H1 (cell line): Measurements from ENCODE around the gene NXPH1. TPM values are rescaled to one million over a fixed set of nuclear protein-coding genes. Genes with fewer than 3 reads are reported as not detected.

ENCODE experiments used
- CTCF ChIA-PET: fragments of 300-600 bp; sonication (Branson Sonifier 250); formaldehyde crosslinking; loops from one replicate; lab custom pipeline; 2021; ENCODE audit not compliant: partially characterized antibody; lab: Charles Lee
- POLR2A ChIA-PET: fragments of 300-600 bp; sonication (Branson Sonifier 250); formaldehyde crosslinking; loops from one replicate; lab custom pipeline; 2021; ENCODE audit warnings: inconsistent platforms; ENCODE audit not compliant: partially characterized antibody; lab: Charles Lee
- DNase-seq, 2 experiments: peaks; one replicate each; pipeline versions ENCODE4 v3.0.0 to v3.0.0-alpha.2; 2010 to 2022; ENCODE audit warnings: low spot score in 2 of 2, low read depth in 1 of 2, mixed read lengths in 1 of 2
- FAIRE-seq: peaks from 2 replicates; lab custom pipeline; 2011; peaks lifted over from hg19 to GRCh38; lab: Jason Lieb, UNC
- H2AFZ ChIP-seq: 2 replicates; pipeline ENCODE4 v1.8.1; 2012; ENCODE audit warnings: low read length, inconsistent platforms
- H2AK5ac ChIP-seq: 2 replicates; pipeline ENCODE4 v1.6.1; 2013; ENCODE audit warnings: low read depth, low read length
- H2BK120ac ChIP-seq: replicated peaks from 2 replicates; pipeline ENCODE3; 2013; ENCODE audit warnings: low read depth, low read length, inconsistent platforms
- H2BK12ac ChIP-seq: 2 replicates; pipeline ENCODE4 v1.6.1; 2013; ENCODE audit warnings: low read depth, low read length
- H2BK15ac ChIP-seq: 2 replicates; pipeline ENCODE4 v1.6.1; 2013; ENCODE audit warnings: low read length
- H2BK20ac ChIP-seq: 2 replicates; pipeline ENCODE4 v1.6.1; 2013; ENCODE audit warnings: low read length
- H2BK5ac ChIP-seq: 2 replicates; pipeline ENCODE4 v1.6.1; 2013; ENCODE audit warnings: low read depth, low read length
- H3K14ac ChIP-seq: 2 replicates; pipeline ENCODE4 v1.6.1; 2013; ENCODE audit warnings: inconsistent platforms; ENCODE audit not compliant: insufficient read length
- H3K18ac ChIP-seq: 2 replicates; pipeline ENCODE4 v1.6.1; 2013; ENCODE audit warnings: low read length; ENCODE audit errors: extremely low read depth
- H3K23ac ChIP-seq: 2 replicates; pipeline ENCODE4 v1.6.1; 2013; ENCODE audit warnings: inconsistent platforms; ENCODE audit not compliant: insufficient read length
- H3K23me2 ChIP-seq: 2 replicates; pipeline ENCODE4 v1.6.1; 2013; ENCODE audit warnings: low read depth, low read length
- H3K27ac ChIP-seq: 2 replicates; pipeline ENCODE4 v1.6.1; 2011; ENCODE audit warnings: low read depth, low read length, inconsistent platforms
- H3K27me3 ChIP-seq, 4 experiments: replicated peaks in 1 of 4; 1 replicate in 1 of 4; 2 replicates in 3 of 4; pipeline versions ENCODE4 v1.6.1 to v1.8.1; 2011 to 2013; ENCODE audit warnings: low read length in 3 of 4, mild to moderate bottlenecking in 3 of 4, inconsistent platforms in 2 of 4, mixed read lengths in 2 of 4, moderate library complexity in 1 of 4; ENCODE audit not compliant: control insufficient read depth in 3 of 4, insufficient read depth in 3 of 4; ENCODE audit errors: extremely low read depth in 1 of 4
- H3K36me3 ChIP-seq, 4 experiments: 2 replicates each; pipeline versions ENCODE4 v1.6.1 to v1.8.1; 2011 to 2013; ENCODE audit warnings: mild to moderate bottlenecking in 4 of 4, low read length in 3 of 4, moderate library complexity in 2 of 4, control low read depth in 1 of 4, inconsistent platforms in 1 of 4; ENCODE audit not compliant: insufficient read depth in 4 of 4, control insufficient read depth in 2 of 4
- H3K4ac ChIP-seq: replicated peaks from 2 replicates; pipeline ENCODE3; 2013; ENCODE audit warnings: low read length, low read depth, mixed read lengths, inconsistent platforms; ENCODE audit not compliant: insufficient read length
- H3K4me1 ChIP-seq, 4 experiments: replicated peaks in 1 of 4; 1 replicate in 1 of 4; 2 replicates in 3 of 4; pipeline versions ENCODE4 v1.6.1 to v1.8.1; 2011 to 2013; ENCODE audit warnings: low read length in 3 of 4, inconsistent platforms in 2 of 4, mixed read lengths in 1 of 4; ENCODE audit not compliant: insufficient read depth in 4 of 4, control insufficient read depth in 3 of 4
- H3K4me2 ChIP-seq, 2 experiments: 2 replicates each; pipeline versions ENCODE4 v1.6.1 to v1.8.1; 2011 to 2013; ENCODE audit warnings: low read depth in 2 of 2, low read length in 2 of 2, control low read depth in 1 of 2, inconsistent platforms in 1 of 2, mild to moderate bottlenecking in 1 of 2; ENCODE audit not compliant: insufficient read depth in 1 of 2
- H3K4me3 ChIP-seq, 4 experiments: fragments of 200-600, 300-600 bp in 1 of 4; sonication (generic), shearing (Covaris generic), sonication (Bioruptor Twin) in 1 of 4; 2 replicates each; pipeline versions ENCODE4 v1.5.1 to v1.8.1; 2011 to 2016; ENCODE audit warnings: low read length in 4 of 4, low read depth in 3 of 4, control low read depth in 2 of 4, inconsistent platforms in 2 of 4, mild to moderate bottlenecking in 2 of 4, mixed read lengths in 1 of 4, moderate library complexity in 1 of 4; ENCODE audit not compliant: insufficient read depth in 2 of 4; ENCODE audit errors: extremely low read depth in 1 of 4
- H3K56ac ChIP-seq: replicated peaks from 2 replicates; pipeline ENCODE3; 2013; ENCODE audit warnings: low read depth, mild to moderate bottlenecking, mixed read lengths, low read length, inconsistent platforms; ENCODE audit not compliant: insufficient read length
- H3K79me1 ChIP-seq: 2 replicates; pipeline ENCODE4 v1.6.1; 2013; ENCODE audit warnings: low read depth, low read length, control low read depth
- H3K79me2 ChIP-seq, 2 experiments: 2 replicates each; pipeline versions ENCODE4 v1.6.1 to v1.8.1; 2012 to 2013; ENCODE audit warnings: low read length in 2 of 2, mild to moderate bottlenecking in 2 of 2, inconsistent platforms in 1 of 2; ENCODE audit not compliant: insufficient read depth in 2 of 2, control insufficient read depth in 1 of 2
- H3K9ac ChIP-seq, 4 experiments: replicated peaks in 1 of 4; 1 replicate in 1 of 4; 2 replicates in 3 of 4; pipeline versions ENCODE4 v1.6.1 to v1.8.1; 2011 to 2013; ENCODE audit warnings: low read depth in 3 of 4, low read length in 3 of 4, control low read depth in 2 of 4, mild to moderate bottlenecking in 2 of 4, moderate library complexity in 2 of 4, inconsistent platforms in 1 of 4; ENCODE audit errors: extremely low read depth in 1 of 4
- H3K9me3 ChIP-seq, 2 experiments: 2 replicates each; pipeline versions ENCODE4 v1.6.1 to v1.8.1; 2012 to 2013; ENCODE audit warnings: mild to moderate bottlenecking in 2 of 2, moderate library complexity in 2 of 2, control low read depth in 1 of 2, inconsistent platforms in 1 of 2, low read depth in 1 of 2, low read length in 1 of 2, mixed read lengths in 1 of 2; ENCODE audit not compliant: insufficient read depth in 2 of 2
- H4K20me1 ChIP-seq, 2 experiments: replicated peaks in 1 of 2; 2 replicates each; pipeline versions ENCODE3 to v1.8.1; 2011 to 2013; ENCODE audit warnings: inconsistent platforms in 2 of 2, low read length in 2 of 2, mild to moderate bottlenecking in 1 of 2; ENCODE audit not compliant: insufficient read depth in 2 of 2, control insufficient read depth in 1 of 2
- H4K5ac ChIP-seq: 2 replicates; pipeline ENCODE4 v1.6.1; 2013; ENCODE audit warnings: low read length, low read depth, mixed read lengths, inconsistent platforms; ENCODE audit not compliant: insufficient read length
- H4K8ac ChIP-seq: 2 replicates; pipeline ENCODE4 v1.8.0; 2013; ENCODE audit warnings: mild to moderate bottlenecking, moderate library complexity, low read length, inconsistent platforms; ENCODE audit not compliant: insufficient read depth; ENCODE audit errors: extremely low read depth
- H4K91ac ChIP-seq: replicated peaks from 2 replicates; pipeline ENCODE3; 2013; ENCODE audit warnings: low read length, mixed read lengths, inconsistent platforms; ENCODE audit not compliant: insufficient read length
- BACH1 ChIP-seq: IDR thresholded peaks from 2 replicates; pipeline ENCODE4 v1.6.1; 2012; ENCODE audit warnings: low read length, improper control_type of control experiment
- BCL11A ChIP-seq, 2 experiments: IDR thresholded peaks; one replicate each; pipeline ENCODE4 v1.6.1; 2011; ENCODE audit warnings: low read depth in 2 of 2, low read length in 2 of 2, mild to moderate bottlenecking in 2 of 2
- CEBPB ChIP-seq: IDR thresholded peaks from 2 replicates; pipeline ENCODE4 v1.6.1; 2012; ENCODE audit warnings: low read depth, low read length
- MAFK ChIP-seq: IDR thresholded peaks from 2 replicates; pipeline ENCODE4 v1.6.1; 2012; ENCODE audit warnings: low read depth, mild to moderate bottlenecking, improper control_type of control experiment, low read length
- POLR2AphosphoS5 ChIP-seq: IDR thresholded peaks from 2 replicates; pipeline ENCODE4 v1.6.1; 2011; ENCODE audit warnings: low read depth, low read length
- SIN3A ChIP-seq, 2 experiments: IDR thresholded peaks in 1 of 2; conservative IDR thresholded peaks in 1 of 2; 2 replicates each; pipeline ENCODE4 v1.6.1; 2011 to 2012; ENCODE audit warnings: low read length in 2 of 2, improper control_type of control experiment in 1 of 2, low read depth in 1 of 2, mild to moderate bottlenecking in 1 of 2
- SP1 ChIP-seq: IDR thresholded peaks from 2 replicates; pipeline ENCODE4 v1.6.1; 2011; ENCODE audit warnings: low read depth, low read length
- SP2 ChIP-seq: IDR thresholded peaks from 2 replicates; pipeline ENCODE4 v1.6.1; 2012; ENCODE audit warnings: mild to moderate bottlenecking, low read length, inconsistent platforms
- SRF ChIP-seq: IDR thresholded peaks from 2 replicates; pipeline ENCODE4 v1.6.1; 2011; ENCODE audit warnings: mild to moderate bottlenecking, low read depth, low read length, moderate library complexity
- TEAD4 ChIP-seq: IDR thresholded peaks from 2 replicates; pipeline ENCODE4 v1.6.1; 2012; ENCODE audit warnings: low read depth, low read length, inconsistent platforms, mixed read lengths
- USF2 ChIP-seq: IDR thresholded peaks from 2 replicates; pipeline ENCODE4 v1.6.1; 2011; ENCODE audit warnings: low read length, improper control_type of control experiment
- YY1 ChIP-seq: IDR thresholded peaks from 2 replicates; pipeline ENCODE4 v1.6.1; 2011; ENCODE audit warnings: low read depth, mild to moderate bottlenecking, low read length
- WGBS, 2 experiments: shearing (Covaris generic) in 1 of 2; methylation state at CpG; one replicate each; pipeline versions ENCODE4 v1.1.6 to v1.1.7; 2013 to 2015; ENCODE audit warnings: low lambda C conversion rate in 2 of 2, mixed read lengths in 2 of 2, inconsistent platforms in 1 of 2, low coverage in 1 of 2, missing lambda C conversion rate in 1 of 2; ENCODE audit not compliant: insufficient replicate concordance in 2 of 2, insufficient coverage in 1 of 2, insufficient read length in 1 of 2; ENCODE audit errors: extremely low coverage in 1 of 2, missing lambda C conversion rate in 1 of 2; 5-methylcytosine and 5-hydroxymethylcytosine counted together
- polyA plus RNA-seq, 7 experiments: library from polyadenylated mRNA; depleted of rRNA in 3 of 7; stranded (reverse) in 5 of 7; unstranded in 2 of 7; fragments of >200 nt in 5 of 7; fragments of 200-250 nt in 2 of 7; gene quantifications; 1 replicate in 5 of 7; 2 replicates in 1 of 7; 4 replicates in 1 of 7; pipeline versions ENCODE4 v1.2.1 to v1.2.3, GENCODE V29; 2011 to 2013; ENCODE audit warnings: missing spikeins in 2 of 7, mixed read lengths in 2 of 7
- total RNA-seq: library from RNA; stranded (reverse); fragmentation: NEBNext Ultra II Directional; extraction: Animal tissue kit (Norgen Biotek cat#: 25700); gene quantifications from 2 replicates; pipeline ENCODE4 v1.2.1, GENCODE V29; 2021

Gene NXPH1
- total and polyA plus RNA-seq, 2 of the 8 experiments (the other 6 are each of a cell fraction or from before 2014, with no cell fraction given): 0.14 to 1.0 TPM

GRCh38 chr7:8443576-8444467 lies 10.4 kb downstream of the NXPH1 start:
- 3% methylated on average over 45 of the region's 49 CpGs; no CpG with 5 or more reads in 1 of the 2 experiments for WGBS, 2 experiments
- no peak for TF ChIP-seq USF2
- TF ChIP-seq POLR2AphosphoS5: no peak
- no peak for TF ChIP-seq BACH1
- no peak for TF ChIP-seq SRF
- TF ChIP-seq SP1: no peak
- TF ChIP-seq MAFK: no peak
- TF ChIP-seq TEAD4: no peak
- TF ChIP-seq SP2: no peak
- TF ChIP-seq CEBPB: no peak
- no peak for TF ChIP-seq YY1
- no peak for TF ChIP-seq BCL11A (IDR thresholded peaks at IDR 0.05; ENCODE audit: low read depth in 2 of 2, low read length in 2 of 2)
- TF ChIP-seq SIN3A (conservative IDR thresholded peaks at IDR 0.05 in 1 of 2, IDR thresholded peaks at IDR 0.05 in 1 of 2; ENCODE audit: low read depth in 1 of 2, low read length in 2 of 2): peak in 1 of 2 experiments; percentile 33; a peak in 1 of 4 replicates

More at GRCh38 chr7:8443576-8444467, 10.4 kb downstream of the NXPH1 start:
- DNase-seq (peak in 1 of 2 experiments; percentile 73), FAIRE-seq (peak; percentile 74)
- Histone ChIP-seq H3K9ac (peak overlapping the region in 1 of 4 experiments; percentile 55; a peak in 1 of 7 replicates), H3K4me3 (peak overlapping the region; percentile 42 to 74 (median 70); a peak in 7 of 8 replicates), H3K23ac (no peak overlapping the region), H3K23me2 (peaks cover 31% of the 10 kb centered on the region), H2BK5ac (no peak overlapping the region), H2AFZ (peak overlapping the region; percentile 92), H2BK15ac (no peak overlapping the region), H3K18ac (no peak overlapping the region), H2BK20ac (no peak overlapping the region), H3K4me1 (peaks cover 0 to 17% (median 6%) of the 10 kb centered on the region in 4 experiments), H3K27me3 (peaks cover 22 to 50% (median 47%) of the 10 kb centered on the region in 4 experiments), H4K5ac (no peak overlapping the region), H4K8ac (peak overlapping the region; percentile 11; the same call in 1 of the 2 replicates), H4K20me1 (peaks cover 0 to 9% of the 10 kb centered on the region in 2 experiments), H3K79me1 (no peaks in the 10 kb centered on the region), H3K4ac (no peak overlapping the region), H3K14ac (no peak overlapping the region), H2BK12ac (no peak overlapping the region), H3K27ac (no peak overlapping the region), H3K9me3 (no peaks in the 10 kb centered on the region), H3K4me2 (peak overlapping the region; percentile 97 to 100), H2AK5ac (no peak overlapping the region), H2BK120ac (no peak overlapping the region), H3K56ac (no peak overlapping the region), H3K36me3 (no peaks in the 10 kb centered on the region), H4K91ac (no peak overlapping the region), H3K79me2 (no peaks in the 10 kb centered on the region)
- ChIA-PET CTCF (interaction anchor here (0.5 to 6.1 kb wide), 29 partner anchors 10 to 379 kb away, joined by 3 to 38 read pairs (median 3); partner anchors contain the start of gene NXPH1), POLR2A (no interaction called here)
